ENCODE measurements around the gene CCDC198.

The CCDC198 gene

DNA sequence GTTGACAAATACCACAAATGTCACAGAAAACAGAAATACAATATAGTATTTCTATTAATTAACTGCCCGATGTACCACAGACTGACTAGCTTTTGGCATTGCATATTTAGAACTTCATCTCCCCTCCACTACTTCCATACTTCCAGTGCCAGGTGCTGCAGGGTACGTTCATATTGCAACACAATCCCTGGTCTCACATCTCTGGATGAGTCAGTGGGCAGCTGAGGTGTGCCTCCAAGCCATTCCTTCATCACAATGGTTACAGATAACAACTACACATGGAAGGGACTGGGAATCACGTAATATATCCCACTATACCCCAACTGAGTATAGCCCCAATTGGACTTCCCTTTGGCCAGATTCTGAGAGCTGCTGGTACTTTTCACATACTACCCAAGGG is 31.1 kb downstream of the CCDC198 start:
- no peak for DNase-seq

DNA sequence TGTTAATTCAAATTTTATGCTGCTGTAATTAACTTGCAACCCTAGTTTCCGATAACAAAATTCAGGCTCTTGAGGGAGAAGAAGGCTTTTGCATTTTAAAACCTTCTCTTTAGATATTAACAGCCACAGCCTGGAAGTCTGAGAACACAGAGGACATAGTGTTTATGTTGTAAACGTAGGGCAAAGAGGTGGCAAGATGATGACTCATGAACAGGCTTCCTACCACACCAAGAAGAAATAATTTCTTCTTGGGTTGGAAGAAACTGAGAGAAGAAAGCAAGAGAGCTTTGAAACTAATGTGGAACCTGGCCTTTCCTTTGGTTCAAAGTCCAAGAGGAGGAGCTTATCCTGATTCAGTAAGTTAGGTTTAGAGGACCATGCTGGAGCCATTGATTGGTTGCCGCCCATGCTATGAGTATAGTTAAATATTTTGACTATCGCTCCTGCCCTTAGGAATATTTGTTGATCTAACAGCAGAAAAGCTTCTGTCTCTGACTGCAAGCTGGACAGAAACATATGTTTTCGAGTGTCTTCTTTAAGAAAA is 31.8 kb downstream of the CCDC198 start:
- DNase-seq: no peak

DNA sequence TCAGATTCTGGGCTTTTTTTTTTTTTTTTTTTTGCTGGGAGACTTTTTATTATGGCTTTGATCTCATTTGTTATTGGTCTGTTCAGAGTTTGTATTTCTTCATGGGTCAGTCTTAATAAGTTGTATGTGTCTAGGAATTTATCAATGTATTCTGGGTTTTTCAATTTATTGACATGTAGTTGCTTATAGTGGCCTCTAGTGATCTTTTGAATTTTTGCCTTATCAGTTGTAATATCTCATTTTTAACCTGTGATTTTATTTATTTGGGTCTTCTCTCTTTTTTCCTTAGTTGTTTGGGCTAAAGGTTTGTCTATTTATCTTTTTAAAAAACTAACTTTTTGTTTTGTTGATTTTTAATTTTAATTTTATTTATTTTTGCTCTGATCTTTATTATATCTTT is 57.7 kb downstream of the CCDC198 start:
- no peak for DNase-seq

DNA sequence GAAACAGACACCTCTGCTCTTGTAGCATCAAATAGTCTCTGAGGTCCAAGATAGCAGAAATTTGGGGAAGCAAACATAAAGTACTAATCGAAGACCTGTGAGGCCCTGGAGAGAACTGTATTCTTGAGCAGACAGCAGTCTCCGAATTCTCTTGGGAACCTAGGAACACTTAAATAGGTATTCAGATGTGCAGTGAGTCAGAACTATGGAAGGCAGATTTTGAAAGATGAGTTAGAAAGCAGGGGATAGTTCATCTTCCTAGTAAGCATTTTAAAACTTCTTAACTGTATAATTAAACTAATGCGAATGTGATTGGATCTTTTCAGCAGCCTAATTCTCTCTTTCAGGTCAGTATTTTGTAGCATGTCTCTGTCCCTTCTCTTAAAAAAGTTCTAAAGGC is 72.7 kb downstream of the CCDC198 start:
- DNase-seq: no peak

DNA sequence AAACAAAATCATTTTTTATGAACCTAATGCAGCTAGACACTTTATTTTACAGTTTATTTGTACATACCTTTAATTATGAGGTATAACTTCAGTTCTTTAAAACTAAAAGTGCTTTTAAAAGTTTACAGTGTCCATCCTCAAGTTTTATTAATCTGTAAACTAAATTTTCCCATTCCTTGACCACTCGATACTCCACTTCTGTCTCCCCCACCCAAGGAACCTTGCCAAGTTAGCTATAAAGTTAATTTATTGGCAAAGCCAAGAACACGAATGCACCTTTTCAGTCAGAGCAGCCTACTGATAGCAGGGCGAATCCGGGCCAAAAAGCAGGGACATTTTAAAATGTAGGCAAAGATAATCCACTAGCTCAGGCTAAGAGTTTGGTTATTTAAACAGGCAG is 73.6 kb downstream of the CCDC198 start:
- DNase-seq: no peak

All from activated effector memory CD4-positive, alpha-beta T cell treated with anti-CD3 and anti-CD28 coated beads, Interleukin-2, amount 50 U/mL, for 16 hours (primary cell).